ENCODE data around the gene RFC2. TPM values are rescaled to one million over a fixed set of nuclear protein-coding genes. Genes with fewer than 3 reads are reported as not detected.
A peak's percentile ranks its signal among the peaks of the same experiment; 100 is the strongest.

The RFC2 gene
- total and polyA plus RNA-seq, 10 of the 15 experiments (the other 5 are each of a cell fraction or from before 2014, with no cell fraction given), result 25.8 to 145 (median 90.9) TPM

- TF ChIP-seq, protein P1, sequence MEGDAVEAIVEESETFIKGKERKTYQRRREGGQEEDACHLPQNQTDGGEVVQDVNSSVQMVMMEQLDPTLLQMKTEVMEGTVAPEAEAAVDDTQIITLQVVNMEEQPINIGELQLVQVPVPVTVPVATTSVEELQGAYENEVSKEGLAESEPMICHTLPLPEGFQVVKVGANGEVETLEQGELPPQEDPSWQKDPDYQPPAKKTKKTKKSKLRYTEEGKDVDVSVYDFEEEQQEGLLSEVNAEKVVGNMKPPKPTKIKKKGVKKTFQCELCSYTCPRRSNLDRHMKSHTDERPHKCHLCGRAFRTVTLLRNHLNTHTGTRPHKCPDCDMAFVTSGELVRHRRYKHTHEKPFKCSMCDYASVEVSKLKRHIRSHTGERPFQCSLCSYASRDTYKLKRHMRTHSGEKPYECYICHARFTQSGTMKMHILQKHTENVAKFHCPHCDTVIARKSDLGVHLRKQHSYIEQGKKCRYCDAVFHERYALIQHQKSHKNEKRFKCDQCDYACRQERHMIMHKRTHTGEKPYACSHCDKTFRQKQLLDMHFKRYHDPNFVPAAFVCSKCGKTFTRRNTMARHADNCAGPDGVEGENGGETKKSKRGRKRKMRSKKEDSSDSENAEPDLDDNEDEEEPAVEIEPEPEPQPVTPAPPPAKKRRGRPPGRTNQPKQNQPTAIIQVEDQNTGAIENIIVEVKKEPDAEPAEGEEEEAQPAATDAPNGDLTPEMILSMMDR (IDR thresholded peaks at IDR 0.05 in 2 of 3, conservative IDR thresholded peaks at IDR 0.05 in 1 of 3; ENCODE audit: control insufficient read depth in 2 of 3, extremely low read depth in 1 of 3, insufficient read depth in 1 of 3, low read depth in 3 of 3, low read length in 3 of 3), result no peak
- TF ChIP-seq POU2F2 (IDR thresholded peaks at IDR 0.05; ENCODE audit: borderline replicate concordance, low read depth, low read length) (peak; percentile 99), SIN3A (IDR thresholded peaks at IDR 0.05; ENCODE audit: low read depth, low read length) (no peak), GATAD2B (conservative IDR thresholded peaks at IDR 0.05; ENCODE audit: low read depth) (peak; percentile 99), TARDBP (IDR thresholded peaks at IDR 0.05; ENCODE audit: borderline replicate concordance) (peak; percentile 88), ZNF207 (IDR thresholded peaks at IDR 0.05; ENCODE audit: borderline replicate concordance) (0 out of 2 replicates have a peak, but pooled peaks have one; percentile 21), SMARCA5 (IDR thresholded peaks at IDR 0.05) (0 out of 2 replicates have a peak, but pooled peaks have one; percentile 44), RFX5 (IDR thresholded peaks at IDR 0.05; ENCODE audit: low read depth, low read length) (no peak), CHD2 (IDR thresholded peaks at IDR 0.05; ENCODE audit: borderline replicate concordance, low read depth, low read length) (peak; percentile 96), ELK1 (IDR thresholded peaks at IDR 0.05; ENCODE audit: low read depth, low read length) (no peak; the same call in 1 of the 2 replicates), BMI1 (IDR thresholded peaks at IDR 0.05; ENCODE audit: borderline replicate concordance) (peak; percentile 84), NRF1 (conservative IDR thresholded peaks at IDR 0.05; ENCODE audit: low read depth, low read length) (no peak), BHLHE40 (IDR thresholded peaks at IDR 0.05; ENCODE audit: borderline replicate concordance in 1 of 2, low read depth in 2 of 2, low read length in 1 of 2) (peak; percentile 81 to 89)
- TF ChIP-seq, protein P2, sequence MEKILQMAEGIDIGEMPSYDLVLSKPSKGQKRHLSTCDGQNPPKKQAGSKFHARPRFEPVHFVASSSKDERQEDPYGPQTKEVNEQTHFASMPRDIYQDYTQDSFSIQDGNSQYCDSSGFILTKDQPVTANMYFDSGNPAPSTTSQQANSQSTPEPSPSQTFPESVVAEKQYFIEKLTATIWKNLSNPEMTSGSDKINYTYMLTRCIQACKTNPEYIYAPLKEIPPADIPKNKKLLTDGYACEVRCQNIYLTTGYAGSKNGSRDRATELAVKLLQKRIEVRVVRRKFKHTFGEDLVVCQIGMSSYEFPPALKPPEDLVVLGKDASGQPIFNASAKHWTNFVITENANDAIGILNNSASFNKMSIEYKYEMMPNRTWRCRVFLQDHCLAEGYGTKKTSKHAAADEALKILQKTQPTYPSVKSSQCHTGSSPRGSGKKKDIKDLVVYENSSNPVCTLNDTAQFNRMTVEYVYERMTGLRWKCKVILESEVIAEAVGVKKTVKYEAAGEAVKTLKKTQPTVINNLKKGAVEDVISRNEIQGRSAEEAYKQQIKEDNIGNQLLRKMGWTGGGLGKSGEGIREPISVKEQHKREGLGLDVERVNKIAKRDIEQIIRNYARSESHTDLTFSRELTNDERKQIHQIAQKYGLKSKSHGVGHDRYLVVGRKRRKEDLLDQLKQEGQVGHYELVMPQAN (conservative IDR thresholded peaks at IDR 0.05), result 0 out of 2 replicates have a peak, but pooled peaks have one; percentile 22
Observed at GRCh38 chr7:74272305-74273038, 18.3 kb upstream of the RFC2 start (continued).
